Mesothelial cell of epicardium (in vitro differentiated cells): ENCODE data around the gene BAIAP2L1. TPM values are rescaled to one million over a fixed set of nuclear protein-coding genes. Genes with fewer than 3 reads are reported as not detected.

Experiments used
- DNase-seq, 2 experiments: peaks; one replicate each; pipeline ENCODE4 v3.0.0; 2021; ENCODE audit warnings: low spot score in 2 of 2; ENCODE audit not compliant: unreplicated experiment in 2 of 2
- H3K27ac Mint-ChIP-seq: 2 replicates; pipeline ENCODE4 v1.8.0; 2021; ENCODE audit warnings: mixed read lengths
- H3K27me3 Mint-ChIP-seq: 2 replicates; pipeline ENCODE4 v1.8.0; 2021; ENCODE audit warnings: low read depth, mixed read lengths
- H3K36me3 Mint-ChIP-seq: 2 replicates; pipeline ENCODE4 v1.8.0; 2021; ENCODE audit warnings: mixed read lengths
- H3K4me1 Mint-ChIP-seq: 2 replicates; pipeline ENCODE4 v1.8.0; 2021; ENCODE audit warnings: mixed read lengths
- H3K4me3 Mint-ChIP-seq: 2 replicates; pipeline ENCODE4 v1.8.0; 2021; ENCODE audit warnings: mild to moderate bottlenecking, moderate library complexity, mixed read lengths
- H3K9me3 Mint-ChIP-seq: 2 replicates; pipeline ENCODE4 v1.8.0; 2021; ENCODE audit warnings: mixed read lengths
- total RNA-seq: library from RNA; stranded (reverse); gene quantifications from 3 replicates; pipeline ENCODE4 v1.2.1, GENCODE V29; 2021
- TF ChIP-seq, protein P1 (sequence below): fragments of 200-600 bp; sonication (generic); IDR thresholded peaks from one replicate; pipeline ENCODE4 v1.5.0; 2021; ENCODE audit warnings: antibody characterized with exemption; ENCODE audit not compliant: unreplicated experiment

BAIAP2L1 gene
- total RNA-seq, 1 donor from 2014 or later: 27.2 TPM

DNA sequence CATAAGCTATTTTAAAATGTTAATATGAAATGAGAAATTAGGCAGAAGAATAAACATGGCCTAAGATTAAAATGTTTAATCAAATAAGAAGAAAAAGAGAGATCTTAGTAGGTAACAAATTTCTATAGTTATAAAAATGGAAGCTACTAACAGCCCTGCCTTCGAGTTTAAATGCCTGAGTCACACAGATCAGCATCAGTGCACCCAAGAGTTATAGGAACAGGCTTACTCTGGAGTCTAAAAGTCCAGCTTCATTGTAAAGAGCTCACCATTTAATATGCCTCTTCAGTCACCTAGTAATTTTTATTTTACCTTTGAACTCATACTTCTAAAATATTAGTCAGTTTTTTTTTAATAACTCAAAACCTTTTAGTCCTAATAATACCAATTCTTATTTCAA lies 66.8 kb downstream of the BAIAP2L1 start:
- H3K27ac Mint-ChIP-seq: no peak overlapping the region
- peaks cover 10% of the 10 kb centered on the region for H3K4me1 Mint-ChIP-seq
- H3K9me3 Mint-ChIP-seq: peaks cover 20% of the 10 kb centered on the region
- H3K4me3 Mint-ChIP-seq: no peak overlapping the region
- TF ChIP-seq, protein P1, sequence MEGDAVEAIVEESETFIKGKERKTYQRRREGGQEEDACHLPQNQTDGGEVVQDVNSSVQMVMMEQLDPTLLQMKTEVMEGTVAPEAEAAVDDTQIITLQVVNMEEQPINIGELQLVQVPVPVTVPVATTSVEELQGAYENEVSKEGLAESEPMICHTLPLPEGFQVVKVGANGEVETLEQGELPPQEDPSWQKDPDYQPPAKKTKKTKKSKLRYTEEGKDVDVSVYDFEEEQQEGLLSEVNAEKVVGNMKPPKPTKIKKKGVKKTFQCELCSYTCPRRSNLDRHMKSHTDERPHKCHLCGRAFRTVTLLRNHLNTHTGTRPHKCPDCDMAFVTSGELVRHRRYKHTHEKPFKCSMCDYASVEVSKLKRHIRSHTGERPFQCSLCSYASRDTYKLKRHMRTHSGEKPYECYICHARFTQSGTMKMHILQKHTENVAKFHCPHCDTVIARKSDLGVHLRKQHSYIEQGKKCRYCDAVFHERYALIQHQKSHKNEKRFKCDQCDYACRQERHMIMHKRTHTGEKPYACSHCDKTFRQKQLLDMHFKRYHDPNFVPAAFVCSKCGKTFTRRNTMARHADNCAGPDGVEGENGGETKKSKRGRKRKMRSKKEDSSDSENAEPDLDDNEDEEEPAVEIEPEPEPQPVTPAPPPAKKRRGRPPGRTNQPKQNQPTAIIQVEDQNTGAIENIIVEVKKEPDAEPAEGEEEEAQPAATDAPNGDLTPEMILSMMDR: no peak
- no peaks in the 10 kb centered on the region for H3K27me3 Mint-ChIP-seq
- peaks cover 21% of the 10 kb centered on the region for H3K36me3 Mint-ChIP-seq
- DNase-seq: no peak

DNA sequence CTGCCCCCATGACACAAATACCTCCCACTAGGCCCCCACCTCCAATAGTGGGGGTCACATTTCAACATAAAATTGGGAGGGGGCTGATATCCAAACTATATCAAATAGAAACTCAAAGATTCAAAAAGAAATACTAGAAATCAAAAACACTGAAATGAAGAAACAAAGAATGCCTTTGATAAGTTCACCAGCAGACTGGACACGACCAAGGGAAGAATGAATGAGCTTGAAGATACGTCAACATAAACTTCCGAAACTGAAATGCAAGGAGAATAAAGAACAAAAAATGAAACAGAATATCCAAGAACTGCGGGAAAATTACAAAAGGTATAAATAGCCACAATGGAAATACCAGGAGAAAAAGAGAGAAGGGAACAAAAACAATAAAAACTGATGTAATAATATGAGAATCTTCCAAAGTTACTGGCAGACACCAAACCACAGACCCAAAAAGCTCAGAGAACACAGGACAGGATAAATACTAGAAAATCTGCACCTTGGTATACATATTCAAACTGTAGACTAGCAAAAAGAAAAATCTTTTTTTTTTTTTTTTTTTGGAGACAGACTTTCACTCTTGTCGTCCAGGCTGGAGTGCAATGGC lies 69.9 kb downstream of the BAIAP2L1 start:
- TF ChIP-seq, protein P1: no peak
- DNase-seq: no peak
- Mint-ChIP-seq H3K9me3 (peaks cover 19% of the 10 kb centered on the region), H3K27me3 (no peaks in the 10 kb centered on the region), H3K4me1 (peaks cover 15% of the 10 kb centered on the region), H3K4me3 (no peak overlapping the region), H3K36me3 (peaks cover 23% of the 10 kb centered on the region), H3K27ac (no peak overlapping the region)

DNA sequence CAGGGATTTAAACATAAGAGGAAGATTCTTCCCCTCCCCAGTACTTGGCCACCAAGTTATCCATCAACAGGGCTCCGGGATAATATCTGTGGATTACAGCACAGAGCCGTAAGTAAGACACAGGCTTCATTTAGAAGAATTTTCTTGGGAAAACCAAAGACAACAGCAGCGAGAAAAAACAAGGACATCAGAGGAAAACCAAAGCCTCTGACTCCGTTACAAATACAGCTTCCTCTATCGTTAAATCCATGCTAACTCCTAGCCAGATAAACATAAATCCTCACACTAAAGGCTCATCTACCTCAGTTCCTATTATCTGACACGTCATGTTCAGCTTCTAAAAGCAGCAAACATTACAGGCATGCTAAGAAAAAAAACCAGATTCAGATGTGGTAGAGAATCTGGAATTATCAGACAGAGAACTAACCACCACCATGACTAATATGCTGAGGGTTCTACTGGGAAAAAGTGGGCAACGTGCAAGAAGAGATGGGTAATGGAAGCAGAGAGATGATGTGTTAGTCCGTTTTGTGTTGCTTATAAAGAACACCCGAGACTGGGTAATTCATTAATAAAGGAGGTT lies 71.0 kb downstream of the BAIAP2L1 start:
- TF ChIP-seq, protein P1: no peak
- Mint-ChIP-seq H3K4me1 (peaks cover 15% of the 10 kb centered on the region), H3K27ac (peak overlapping the region; percentile 70), H3K27me3 (no peaks in the 10 kb centered on the region), H3K9me3 (peaks cover 19% of the 10 kb centered on the region), H3K36me3 (peaks cover 23% of the 10 kb centered on the region), H3K4me3 (no peak overlapping the region)
- no peak for DNase-seq

DNA sequence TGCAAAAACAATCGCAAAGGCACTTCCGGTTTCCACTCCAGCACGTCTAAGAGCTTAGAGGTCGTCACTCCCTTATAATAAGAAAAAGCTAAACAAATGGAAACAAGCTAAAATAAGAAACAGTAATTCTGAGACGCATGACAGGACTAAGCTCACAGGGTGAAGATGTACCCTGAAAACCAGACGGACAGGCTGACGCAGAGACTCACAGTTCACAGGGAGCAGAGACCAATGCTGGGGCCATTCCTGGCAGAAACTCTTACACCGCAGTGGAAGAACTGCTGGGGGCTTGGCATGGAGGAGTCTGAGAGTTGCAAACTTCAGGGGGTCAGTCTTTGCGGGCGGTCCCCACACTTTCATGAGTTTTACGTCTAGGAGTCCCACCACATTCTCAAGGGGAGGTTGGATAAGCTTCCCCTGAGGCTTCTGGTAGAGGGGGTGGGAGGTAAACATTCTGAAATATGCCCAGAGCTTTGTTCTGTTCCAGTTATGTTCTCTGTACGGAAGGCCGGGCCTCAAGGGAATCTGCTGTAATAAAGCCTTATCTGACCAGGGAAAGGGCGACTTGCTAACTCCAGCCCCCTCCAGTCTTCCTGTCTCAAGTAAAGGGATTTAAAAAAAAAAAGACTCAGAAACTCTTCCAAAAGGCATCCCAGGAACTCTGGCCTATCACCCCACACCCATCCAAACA lies 71.6 kb downstream of the BAIAP2L1 start:
- Mint-ChIP-seq H3K4me3 (no peak overlapping the region), H3K36me3 (peaks cover 23% of the 10 kb centered on the region), H3K27me3 (no peaks in the 10 kb centered on the region), H3K9me3 (peaks cover 19% of the 10 kb centered on the region), H3K4me1 (peaks cover 17% of the 10 kb centered on the region), H3K27ac (peak overlapping the region; percentile 70)
- TF ChIP-seq, protein P1: no peak
- no peak for DNase-seq

DNA sequence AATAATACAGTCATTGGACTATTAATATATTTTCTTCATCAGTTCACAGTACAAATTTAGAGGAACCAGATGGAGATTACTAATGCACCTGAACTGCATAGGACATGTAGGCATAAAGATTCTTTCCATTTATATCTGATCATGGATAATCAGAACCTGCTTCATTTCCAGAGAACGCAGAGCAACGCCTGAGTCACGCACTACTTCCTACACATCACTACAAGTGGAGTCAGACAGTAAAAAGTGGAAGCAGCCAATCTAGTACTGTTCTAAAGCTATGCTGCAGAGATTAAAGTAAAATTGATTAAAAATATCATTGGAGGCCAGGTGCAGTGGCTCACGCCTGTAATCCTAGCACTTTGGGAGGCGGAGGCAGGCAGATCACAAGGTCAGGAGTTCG lies 76.1 kb downstream of the BAIAP2L1 start:
- H3K36me3 Mint-ChIP-seq: peaks cover 3% of the 10 kb centered on the region
- TF ChIP-seq, protein P1: no peak
- H3K4me1 Mint-ChIP-seq: peaks cover 26% of the 10 kb centered on the region
- H3K4me3 Mint-ChIP-seq: no peak overlapping the region
- H3K27ac Mint-ChIP-seq: no peak overlapping the region
- DNase-seq: no peak
- H3K27me3 Mint-ChIP-seq: no peaks in the 10 kb centered on the region
- no peaks in the 10 kb centered on the region for H3K9me3 Mint-ChIP-seq
